Activated naive CD8-positive, alpha-beta T cell treated with anti-CD3 and anti-CD28 coated beads, Interleukin-2, amount 10 ng/mL, durations not matched to agents 7 days and 5 days (primary cell): ENCODE measurements around the gene LGALS8. TPM values are rescaled to one million over a fixed set of nuclear protein-coding genes. Genes with fewer than 3 reads are reported as not detected.

Experiments used
- ATAC-seq: fragments of 150-1000 bp; cut with Tn5 transposase; one replicate; pipeline ENCODE4 v1.10.0; 2021; ENCODE audit warnings: low read depth, moderate library complexity
- POLR2A ChIA-PET: fragments of 350-600 bp; sonication (Branson Sonifier 250); formaldehyde crosslinking; loops from one replicate; lab custom pipeline; 2021; ENCODE audit warnings: antibody characterized with exemption; lab: Charles Lee
- DNase-seq: peaks from one replicate; pipeline ENCODE4 v3.0.0; 2021
- H3K27ac Mint-ChIP-seq: one replicate; pipeline ENCODE4 v1.8.0; 2022; ENCODE audit warnings: mild to moderate bottlenecking, mixed read lengths
- H3K27me3 Mint-ChIP-seq: one replicate; pipeline ENCODE4 v1.8.0; 2022; ENCODE audit warnings: mild to moderate bottlenecking, moderate library complexity, mixed read lengths
- H3K36me3 Mint-ChIP-seq: one replicate; pipeline ENCODE4 v1.8.0; 2021; ENCODE audit warnings: mild to moderate bottlenecking, mixed read lengths
- H3K4me1 Mint-ChIP-seq: one replicate; pipeline ENCODE4 v1.8.0; 2021; ENCODE audit warnings: mixed read lengths
- H3K4me3 Mint-ChIP-seq: one replicate; pipeline ENCODE4 v1.8.0; 2022; ENCODE audit warnings: mild to moderate bottlenecking, moderate library complexity, mixed read lengths
- H3K9me3 Mint-ChIP-seq: one replicate; pipeline ENCODE4 v1.8.0; 2021; ENCODE audit warnings: mixed read lengths
- total RNA-seq, 2 experiments: library from RNA; stranded (reverse); gene quantifications; one replicate each; pipeline ENCODE4 v1.2.3, GENCODE V29; 2021

Gene LGALS8
- total RNA-seq, 2 experiments from 2014 or later = 108 to 112 TPM

DNA sequence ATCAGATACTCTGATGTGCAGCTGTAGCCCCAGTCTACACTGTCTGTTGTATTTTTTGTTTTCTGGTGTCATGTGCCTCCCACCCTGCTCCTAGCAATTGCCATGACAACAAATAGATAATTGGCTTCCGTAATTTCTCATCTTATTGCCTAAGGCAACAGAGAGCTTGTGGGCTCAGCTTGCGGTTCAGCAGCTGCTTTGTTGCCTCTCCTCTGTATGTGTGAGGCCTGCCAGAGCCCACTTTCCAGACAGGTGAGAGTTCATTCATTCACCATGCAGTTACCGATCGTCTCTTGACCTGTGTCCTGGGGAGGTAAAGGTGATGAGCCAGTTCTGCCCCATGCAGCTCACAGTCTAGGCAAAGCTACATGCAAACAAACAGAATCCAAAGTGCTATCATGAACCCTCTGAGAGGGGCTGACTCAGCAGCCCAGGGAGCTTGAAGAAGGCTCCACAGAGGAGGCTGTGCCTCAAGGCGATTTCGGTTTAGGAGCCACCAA, 11.9 kb downstream of the LGALS8 start:
- peaks cover 17% of the 10 kb centered on the region for H3K4me1 Mint-ChIP-seq
- ATAC-seq (no peak), DNase-seq (no peak)
- no peak overlapping the region for H3K4me3 Mint-ChIP-seq
- H3K27ac Mint-ChIP-seq = no peak overlapping the region
- POLR2A ChIA-PET = interaction anchor here (0.5 to 1.1 kb wide), 2 partner anchors 12 to 74 kb away, joined by 3 read pairs; partner anchors contain the start of gene LGALS8
- no peaks in the 10 kb centered on the region for H3K9me3 Mint-ChIP-seq
- no peaks in the 10 kb centered on the region for H3K27me3 Mint-ChIP-seq
- H3K36me3 Mint-ChIP-seq = peaks cover 24% of the 10 kb centered on the region

- no peaks in the 10 kb centered on the region for H3K9me3 Mint-ChIP-seq
- peaks cover 14% of the 10 kb centered on the region for H3K4me1 Mint-ChIP-seq
- H3K27ac Mint-ChIP-seq = no peak overlapping the region
- H3K27me3 Mint-ChIP-seq = no peaks in the 10 kb centered on the region
- POLR2A ChIA-PET = no interaction called here
- peaks cover 25% of the 10 kb centered on the region for H3K36me3 Mint-ChIP-seq
- no peak overlapping the region for H3K4me3 Mint-ChIP-seq
- ATAC-seq (no peak), DNase-seq (no peak)
Measured at GRCh38 chr1:236536540-236536939, 12.8 kb downstream of the LGALS8 start.

DNA sequence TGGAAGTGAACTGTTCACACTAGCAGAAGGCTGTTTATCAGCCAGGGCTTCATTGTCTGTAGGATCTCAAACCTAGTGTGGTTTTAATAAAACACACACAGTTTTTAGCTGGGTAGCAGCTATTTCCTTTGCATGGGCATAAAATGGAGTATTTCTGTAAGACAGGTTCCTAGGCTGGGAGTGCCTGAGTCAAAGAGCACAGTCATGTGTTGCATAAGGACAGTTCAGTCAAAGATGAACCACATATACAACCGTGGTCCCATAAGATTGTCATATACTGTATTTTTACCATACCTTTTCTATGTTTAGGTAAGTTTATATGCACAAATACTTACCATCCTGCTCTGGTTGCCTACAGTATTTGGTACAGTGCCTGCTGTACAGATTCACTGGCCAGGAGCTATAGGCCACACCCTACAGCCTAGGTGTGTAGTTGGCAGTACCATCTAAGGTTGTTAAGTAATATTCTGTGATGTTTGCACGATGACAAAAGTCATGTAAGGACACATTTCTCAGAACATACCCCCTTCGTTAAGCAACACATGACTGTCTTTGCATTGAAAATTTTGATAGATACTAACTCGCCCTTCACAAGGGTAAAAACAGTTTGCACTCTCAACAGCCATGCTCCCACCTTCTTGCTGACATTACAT, 17.2 kb downstream of the LGALS8 start:
- POLR2A ChIA-PET = no interaction called here
- Mint-ChIP-seq H3K36me3 (peaks cover 39% of the 10 kb centered on the region), H3K27ac (no peak overlapping the region), H3K4me3 (no peak overlapping the region), H3K9me3 (no peaks in the 10 kb centered on the region), H3K27me3 (no peaks in the 10 kb centered on the region), H3K4me1 (peaks cover 7% of the 10 kb centered on the region)
- no peak for DNase-seq
- ATAC-seq = no peak

GRCh38 chr1:236541710-236542109, 17.9 kb downstream of the LGALS8 start:
- DNase-seq = no peak
- Mint-ChIP-seq H3K27me3 (no peaks in the 10 kb centered on the region), H3K27ac (no peak overlapping the region)

GRCh38 chr1:236543065-236543669, 19.4 kb downstream of the LGALS8 start:
- peaks cover 55% of the 10 kb centered on the region for H3K36me3 Mint-ChIP-seq
- peaks cover 12% of the 10 kb centered on the region for H3K4me1 Mint-ChIP-seq
- H3K27me3 Mint-ChIP-seq = no peaks in the 10 kb centered on the region
- H3K9me3 Mint-ChIP-seq = no peaks in the 10 kb centered on the region
- ATAC-seq (no peak), DNase-seq (no peak)
- POLR2A ChIA-PET = no interaction called here
- H3K4me3 Mint-ChIP-seq = no peak overlapping the region
- no peak overlapping the region for H3K27ac Mint-ChIP-seq

More at GRCh38 chr1:236541710-236542109, 17.9 kb downstream of the LGALS8 start:
- Mint-ChIP-seq H3K4me3 (no peak overlapping the region), H3K4me1 (peaks cover 12% of the 10 kb centered on the region), H3K36me3 (peaks cover 43% of the 10 kb centered on the region), H3K9me3 (no peaks in the 10 kb centered on the region)
- ATAC-seq = no peak
- POLR2A ChIA-PET = no interaction called here

DNA sequence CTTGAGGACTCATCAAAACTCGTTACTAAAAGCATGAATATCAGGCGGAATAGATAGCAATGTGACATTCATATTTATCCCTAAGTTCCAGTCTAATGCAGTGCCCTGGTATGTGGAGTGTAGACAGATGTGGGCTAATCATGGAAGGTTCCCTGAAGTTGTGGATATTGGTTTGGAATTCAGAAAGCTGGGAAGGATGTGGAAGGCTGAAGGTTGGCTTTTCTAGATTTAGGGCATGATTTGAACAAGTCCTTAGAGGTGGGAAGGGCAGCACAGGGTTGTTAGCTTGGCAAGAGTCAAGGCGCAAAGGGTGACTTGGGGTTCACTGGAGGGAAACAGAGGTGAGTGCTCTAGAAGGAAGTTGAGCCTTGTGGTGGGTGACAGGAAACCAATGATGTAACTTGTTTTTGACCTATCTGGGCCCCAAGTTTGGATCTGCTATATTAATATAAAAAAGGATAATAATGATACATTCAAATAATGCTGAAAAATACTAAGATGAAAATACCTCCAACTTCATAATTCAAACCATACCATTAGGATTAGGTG, 21.9 kb downstream of the LGALS8 start:
- H3K27ac Mint-ChIP-seq = peak overlapping the region; percentile 65
- H3K4me1 Mint-ChIP-seq = peaks cover 14% of the 10 kb centered on the region
- H3K4me3 Mint-ChIP-seq = peak overlapping the region; percentile 35
- peaks cover 56% of the 10 kb centered on the region for H3K36me3 Mint-ChIP-seq
- DNase-seq = no peak
- H3K27me3 Mint-ChIP-seq = no peaks in the 10 kb centered on the region
- POLR2A ChIA-PET = no interaction called here
- ATAC-seq = peak; percentile 82
- H3K9me3 Mint-ChIP-seq = no peaks in the 10 kb centered on the region

GRCh38 chr1:236548452-236548851, 24.7 kb downstream of the LGALS8 start:
- DNase-seq (no peak), ATAC-seq (no peak)
- no peak overlapping the region for H3K4me3 Mint-ChIP-seq
- H3K4me1 Mint-ChIP-seq = peaks cover 15% of the 10 kb centered on the region
- no peak overlapping the region for H3K27ac Mint-ChIP-seq
- H3K9me3 Mint-ChIP-seq = no peaks in the 10 kb centered on the region
- H3K36me3 Mint-ChIP-seq = peaks cover 47% of the 10 kb centered on the region
- no peaks in the 10 kb centered on the region for H3K27me3 Mint-ChIP-seq
- POLR2A ChIA-PET = no interaction called here

DNA sequence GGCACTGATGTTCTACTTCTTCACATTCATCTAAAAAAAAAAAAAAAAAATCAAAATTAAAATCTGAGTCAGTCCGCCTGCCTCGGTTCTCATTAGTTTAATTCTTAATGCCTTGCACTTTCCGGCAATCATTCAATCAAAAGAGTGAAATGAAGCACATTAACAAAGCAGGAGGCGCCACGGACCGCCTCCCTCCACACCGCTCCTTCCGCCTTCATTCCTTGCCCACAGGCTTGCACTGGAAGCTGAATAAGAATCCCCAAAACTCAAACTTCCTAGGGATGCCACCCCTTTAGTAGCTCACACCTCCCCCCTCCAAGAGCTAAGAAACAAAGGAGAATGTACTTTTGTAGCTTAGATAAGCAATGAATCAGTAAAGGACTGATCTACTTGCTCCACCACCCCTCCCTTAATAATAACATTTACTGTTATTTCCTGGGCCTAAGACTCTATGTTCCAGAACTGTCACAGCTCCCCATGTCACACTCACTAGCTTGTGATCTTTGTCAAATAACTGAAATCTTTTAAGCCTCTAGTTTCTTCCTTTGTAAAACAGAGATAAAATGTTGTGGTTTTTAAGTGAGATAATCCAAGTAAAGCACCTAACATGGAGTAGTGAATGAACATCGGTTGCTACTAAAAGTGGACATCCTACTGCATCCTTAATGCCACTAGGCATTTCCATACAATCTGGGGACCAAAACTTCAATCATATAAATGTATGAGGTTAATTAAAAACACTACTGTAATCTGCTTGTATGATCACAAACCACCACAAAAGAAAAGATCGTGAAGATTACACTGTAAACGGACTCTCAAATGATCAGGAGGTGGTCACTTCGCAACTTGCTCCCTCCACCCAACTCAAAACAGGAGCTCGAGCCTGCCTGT, 27.4 kb downstream of the LGALS8 start:
- Mint-ChIP-seq H3K27ac (no peak overlapping the region), H3K36me3 (peaks cover 39% of the 10 kb centered on the region), H3K4me3 (no peak overlapping the region), H3K9me3 (no peaks in the 10 kb centered on the region), H3K27me3 (no peaks in the 10 kb centered on the region), H3K4me1 (peaks cover 8% of the 10 kb centered on the region)
- no peak for ATAC-seq
- DNase-seq = no peak
- POLR2A ChIA-PET = interaction anchor here (0.7 kb wide), 1 partner anchor 576 kb away, joined by 4 read pairs; no protein-coding TSS in a partner anchor

DNA sequence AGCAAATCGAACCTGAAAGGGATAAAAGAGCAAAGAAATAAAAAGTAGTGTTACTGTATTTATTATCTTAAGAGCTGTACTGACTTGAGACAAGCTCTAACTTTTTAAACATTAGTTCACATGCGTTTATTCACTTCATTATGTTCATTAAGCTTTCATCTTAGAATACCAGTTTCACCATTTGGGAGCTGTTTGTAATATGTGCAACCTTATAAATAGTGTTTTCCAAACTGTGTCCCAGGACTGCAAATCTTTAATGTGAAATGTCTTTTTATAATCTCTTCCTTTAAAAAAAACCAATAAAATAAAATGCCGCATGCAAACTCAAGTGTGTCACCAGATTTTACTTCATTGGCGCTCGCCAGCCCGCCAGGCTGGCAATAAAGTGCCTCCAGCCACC, 28.3 kb downstream of the LGALS8 start:
- POLR2A ChIA-PET = no interaction called here

DNA sequence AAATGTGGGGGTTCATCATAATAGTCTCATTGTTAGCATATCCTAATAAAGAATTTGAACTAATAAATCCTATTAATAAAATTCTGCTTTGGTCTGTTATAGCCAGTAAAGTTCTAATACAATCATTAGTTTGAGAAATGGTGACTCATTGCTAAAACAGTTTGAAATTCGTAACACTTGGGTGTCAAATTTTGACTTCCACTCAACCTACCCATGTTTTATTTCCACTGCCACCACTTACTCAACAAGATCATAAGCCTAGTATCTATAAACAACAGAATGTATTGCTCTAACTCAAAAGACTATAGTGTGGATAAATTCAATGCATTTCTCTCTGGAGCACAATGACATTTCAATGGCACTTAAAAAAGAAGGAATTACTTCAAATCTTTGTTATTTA, 29.1 kb downstream of the LGALS8 start:
- Mint-ChIP-seq H3K27ac (no peak overlapping the region), H3K4me1 (peaks cover 3% of the 10 kb centered on the region), H3K36me3 (peaks cover 32% of the 10 kb centered on the region), H3K4me3 (no peak overlapping the region), H3K9me3 (no peaks in the 10 kb centered on the region), H3K27me3 (no peaks in the 10 kb centered on the region)
- ATAC-seq (no peak), DNase-seq (no peak)
- POLR2A ChIA-PET = no interaction called here

More for the DNA sequence above, 28.3 kb downstream of the LGALS8 start:
- no peak for ATAC-seq
- no peaks in the 10 kb centered on the region for H3K9me3 Mint-ChIP-seq
- H3K36me3 Mint-ChIP-seq = peaks cover 37% of the 10 kb centered on the region
- DNase-seq = no peak
- no peak overlapping the region for H3K4me3 Mint-ChIP-seq
- H3K27me3 Mint-ChIP-seq = no peaks in the 10 kb centered on the region
- no peak overlapping the region for H3K27ac Mint-ChIP-seq
- H3K4me1 Mint-ChIP-seq = peaks cover 3% of the 10 kb centered on the region

DNA sequence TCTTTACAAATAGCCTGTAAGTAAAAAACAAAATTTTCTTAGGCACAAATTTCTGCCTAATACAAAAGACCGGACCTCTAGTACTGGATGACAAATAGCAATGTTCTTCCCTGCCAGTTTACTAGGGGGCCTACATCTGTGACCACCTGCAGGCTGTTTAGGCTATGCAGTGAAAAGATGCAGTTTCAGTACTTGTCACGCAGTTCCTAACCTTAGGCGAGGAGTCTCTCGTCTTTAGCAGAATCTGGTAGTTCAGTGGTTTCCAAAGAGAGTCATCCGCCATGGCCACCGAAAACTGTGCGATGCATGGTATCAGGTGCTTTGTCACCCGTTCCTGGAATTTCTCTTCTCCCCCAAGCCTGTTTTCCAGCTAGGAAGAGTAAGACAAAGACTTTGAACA, 29.6 kb downstream of the LGALS8 start:
- no peaks in the 10 kb centered on the region for H3K9me3 Mint-ChIP-seq
- ATAC-seq = no peak
- DNase-seq = no peak
- H3K4me3 Mint-ChIP-seq = no peak overlapping the region
- no peaks in the 10 kb centered on the region for H3K27me3 Mint-ChIP-seq
- peaks cover 32% of the 10 kb centered on the region for H3K36me3 Mint-ChIP-seq
- peaks cover 3% of the 10 kb centered on the region for H3K4me1 Mint-ChIP-seq
- POLR2A ChIA-PET = no interaction called here
- no peak overlapping the region for H3K27ac Mint-ChIP-seq

DNA sequence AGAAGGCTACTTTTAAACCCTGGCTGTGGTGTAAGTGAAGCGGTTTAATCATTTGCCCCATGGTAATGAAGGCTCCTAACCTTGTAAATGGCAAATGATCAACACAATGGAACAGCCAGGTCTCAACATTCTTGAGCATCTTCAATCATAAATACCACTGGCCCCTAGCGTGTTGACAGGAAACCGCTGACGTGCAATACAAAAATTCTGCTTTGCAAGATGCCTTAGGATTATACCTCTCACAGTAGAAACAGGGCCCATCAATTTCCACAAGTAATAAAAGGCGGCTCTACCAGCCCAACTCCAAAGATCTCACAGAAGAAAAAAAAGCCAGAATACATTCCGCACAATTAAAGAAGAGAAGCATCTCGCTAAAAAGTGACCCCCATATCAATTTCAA, 32.8 kb downstream of the LGALS8 start:
- H3K27me3 Mint-ChIP-seq = no peaks in the 10 kb centered on the region
- no peaks in the 10 kb centered on the region for H3K9me3 Mint-ChIP-seq
- H3K27ac Mint-ChIP-seq = no peak overlapping the region
- POLR2A ChIA-PET = no interaction called here
- DNase-seq = no peak
- no peak overlapping the region for H3K4me3 Mint-ChIP-seq
- peaks cover 28% of the 10 kb centered on the region for H3K36me3 Mint-ChIP-seq
- no peak for ATAC-seq
- H3K4me1 Mint-ChIP-seq = no peaks in the 10 kb centered on the region

- no peaks in the 10 kb centered on the region for H3K9me3 Mint-ChIP-seq
- no peak overlapping the region for H3K27ac Mint-ChIP-seq
- H3K36me3 Mint-ChIP-seq = peaks cover 32% of the 10 kb centered on the region
- H3K27me3 Mint-ChIP-seq = no peaks in the 10 kb centered on the region
- H3K4me1 Mint-ChIP-seq = no peaks in the 10 kb centered on the region
- DNase-seq (no peak), ATAC-seq (no peak)
- no peak overlapping the region for H3K4me3 Mint-ChIP-seq
- POLR2A ChIA-PET = no interaction called here
Measured at GRCh38 chr1:236558081-236558480, 34.3 kb downstream of the LGALS8 start.
